Activated CD8-positive, alpha-beta memory T cell treated with anti-CD3 and anti-CD28 coated beads, Interleukin-2, amount 50 U/mL, for 24 hours (primary cell): ENCODE data around the gene SECTM1.

Experiments used
- DNase-seq: peaks from one replicate; pipeline ENCODE4 v3.0.0-alpha.2; 2020; ENCODE audit errors: extremely low read depth

Gene SECTM1

GRCh38 chr17:82315703-82316358 is 17.7 kb downstream of the SECTM1 start:
- no peak for DNase-seq

DNA sequence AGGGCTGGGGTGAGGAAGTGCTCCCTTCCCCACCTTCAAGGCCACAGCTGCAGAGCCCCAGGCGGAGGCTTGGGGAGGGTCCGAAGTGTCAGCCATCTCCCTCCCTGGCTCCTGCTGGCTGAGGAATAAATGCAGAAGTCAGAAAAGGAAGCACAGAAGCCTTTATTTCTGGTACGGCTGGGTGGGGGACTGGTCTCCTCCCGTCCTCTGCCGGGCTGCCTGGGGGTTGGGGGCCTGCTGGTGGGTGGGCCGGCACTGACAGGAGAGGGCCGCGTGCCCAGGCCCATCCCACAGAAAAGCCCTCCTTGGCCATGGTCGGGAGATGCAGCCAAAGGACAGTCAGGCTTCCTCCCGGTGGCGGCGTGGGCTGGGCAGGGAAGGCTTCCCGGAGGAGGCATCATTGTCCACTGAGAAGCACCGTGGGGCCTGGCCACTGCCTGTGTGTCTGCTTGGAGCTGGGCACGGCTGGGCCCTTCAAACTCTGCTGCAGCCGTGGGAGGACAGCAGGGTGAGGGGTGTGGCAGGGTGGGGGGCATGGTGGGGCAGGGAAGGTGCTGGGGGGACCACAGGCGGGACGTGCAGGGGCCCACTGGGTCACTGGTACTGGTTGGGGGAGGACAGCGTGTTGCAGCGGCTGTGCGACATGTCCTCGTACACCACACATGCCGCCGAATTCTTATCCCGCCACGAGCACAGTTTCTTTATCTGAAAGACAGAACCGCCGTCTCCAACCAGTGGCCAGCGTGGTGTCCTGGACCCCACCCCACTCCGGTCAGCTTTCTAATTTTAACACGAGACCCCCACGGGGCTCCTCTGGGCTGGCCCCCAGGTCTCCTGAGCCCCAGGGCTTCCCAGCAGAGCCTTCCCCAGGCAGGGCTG is 18.6 kb downstream of the SECTM1 start:
- no peak for DNase-seq

GRCh38 chr17:82314012-82314726 is 19.4 kb downstream of the SECTM1 start:
- no peak for DNase-seq

GRCh38 chr17:82313195-82314011 is 20.2 kb downstream of the SECTM1 start:
- DNase-seq: no peak

DNA sequence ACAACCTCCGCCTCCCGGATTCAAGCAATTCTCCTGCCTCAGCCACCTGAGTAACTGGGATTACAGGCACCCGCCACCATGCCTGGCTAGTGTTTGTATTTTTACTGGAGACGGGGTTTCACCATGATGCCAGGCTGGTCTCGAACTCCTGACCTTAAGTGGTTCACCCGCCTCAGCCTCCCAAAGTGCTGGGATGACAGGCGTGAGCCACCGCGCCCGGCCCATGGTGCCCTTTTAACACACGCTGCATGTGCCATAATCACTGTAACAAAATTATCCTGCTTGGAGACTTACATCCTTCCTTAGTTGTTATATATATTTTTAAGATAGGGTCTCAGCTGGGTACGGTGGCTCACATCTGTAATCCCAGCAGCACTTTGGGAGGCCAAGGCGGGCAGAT is 21.6 kb downstream of the SECTM1 start:
- no peak for DNase-seq

DNA sequence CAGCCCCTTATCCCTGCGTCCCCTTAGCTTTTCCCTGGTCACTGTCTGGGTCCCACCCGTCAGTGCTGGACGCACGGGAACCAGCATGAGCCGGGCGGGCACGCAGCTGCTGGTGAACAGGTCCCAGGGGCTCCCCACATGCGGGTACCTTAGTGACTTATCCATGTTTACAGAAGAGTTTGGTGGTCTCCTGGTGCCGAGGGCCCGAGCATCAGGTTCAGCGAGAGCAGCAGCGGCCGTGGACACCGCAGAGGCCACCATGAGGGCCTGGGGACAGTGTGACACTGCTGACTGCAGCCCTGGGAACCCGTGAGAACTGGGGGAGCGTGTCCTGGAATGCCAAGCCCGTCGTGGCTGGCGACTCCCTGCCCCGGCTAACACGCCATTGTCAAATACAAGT is 22.7 kb downstream of the SECTM1 start:
- no peak for DNase-seq

GRCh38 chr17:82309656-82310570 is 23.7 kb downstream of the SECTM1 start:
- no peak for DNase-seq

DNA sequence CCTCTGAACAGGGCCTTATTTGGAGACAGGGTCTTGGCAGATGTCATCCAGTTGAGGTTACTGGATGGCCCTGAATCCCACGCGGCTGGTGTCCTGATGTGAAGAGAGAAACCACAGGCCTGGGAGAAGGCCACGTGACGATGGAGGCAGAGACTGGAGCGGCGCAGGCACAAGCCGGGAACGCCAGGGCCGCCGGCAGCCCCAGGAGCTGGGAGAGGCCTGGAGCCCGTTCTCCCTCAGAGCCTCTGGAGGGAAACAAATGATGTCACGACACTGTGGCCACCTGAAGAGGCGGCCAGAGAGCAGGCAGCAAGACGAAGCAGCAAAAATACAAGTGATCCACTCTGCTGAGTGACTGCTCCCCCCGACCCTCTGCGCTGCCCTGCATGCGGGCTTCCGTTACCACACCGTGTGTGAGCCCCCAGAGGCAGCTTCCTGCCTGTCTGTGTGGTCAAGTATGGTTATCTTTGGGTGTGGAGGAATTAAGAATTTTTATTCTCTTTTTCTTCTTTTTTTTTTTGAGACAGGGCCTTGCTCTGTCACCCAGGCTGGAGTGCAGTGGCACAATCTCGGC is 27.8 kb downstream of the SECTM1 start:
- DNase-seq: no peak

DNA sequence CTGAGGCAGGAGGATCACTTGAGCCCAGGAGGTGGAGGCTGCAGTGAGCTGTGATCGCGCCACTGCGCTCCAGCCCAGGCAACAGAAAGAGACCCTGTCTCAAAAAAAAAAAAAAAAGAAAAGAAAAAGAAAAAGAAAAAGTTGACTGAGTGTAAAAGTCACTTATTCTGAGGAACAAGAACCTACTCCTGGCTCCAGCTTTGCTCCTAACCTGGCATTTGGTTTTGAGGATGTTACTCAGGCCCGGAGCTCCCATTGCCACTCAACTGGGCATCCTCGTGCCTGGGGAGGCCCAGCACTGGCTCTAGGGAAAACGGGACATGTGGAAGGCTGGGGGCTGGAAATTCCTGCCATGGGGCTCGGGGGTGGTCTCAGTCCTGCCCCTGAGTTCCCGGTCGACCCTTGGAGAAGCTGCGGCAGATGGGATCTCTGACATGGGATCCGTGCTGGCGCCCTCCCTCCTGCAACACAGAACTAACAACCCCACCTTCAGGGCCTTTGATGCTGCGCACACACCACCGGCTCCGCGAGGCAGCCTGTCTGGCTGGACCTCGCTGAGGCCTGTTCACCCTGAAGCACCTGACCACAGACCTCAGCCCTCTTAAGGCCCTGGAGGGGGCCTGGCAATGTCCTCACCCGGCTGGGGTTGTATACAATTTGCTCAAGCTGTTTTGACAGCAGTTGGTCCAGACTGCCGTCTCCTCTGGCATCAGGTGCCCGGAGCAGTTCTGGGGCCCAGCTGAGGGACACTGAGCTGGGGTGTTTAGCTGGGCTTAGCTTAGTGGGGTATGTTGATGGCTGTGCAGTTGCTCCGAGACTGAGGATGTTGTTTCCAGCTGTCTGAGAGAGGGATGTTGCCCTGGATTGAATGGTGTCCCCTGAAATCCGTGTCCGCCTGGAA is 28.5 kb downstream of the SECTM1 start:
- no peak for DNase-seq

DNA sequence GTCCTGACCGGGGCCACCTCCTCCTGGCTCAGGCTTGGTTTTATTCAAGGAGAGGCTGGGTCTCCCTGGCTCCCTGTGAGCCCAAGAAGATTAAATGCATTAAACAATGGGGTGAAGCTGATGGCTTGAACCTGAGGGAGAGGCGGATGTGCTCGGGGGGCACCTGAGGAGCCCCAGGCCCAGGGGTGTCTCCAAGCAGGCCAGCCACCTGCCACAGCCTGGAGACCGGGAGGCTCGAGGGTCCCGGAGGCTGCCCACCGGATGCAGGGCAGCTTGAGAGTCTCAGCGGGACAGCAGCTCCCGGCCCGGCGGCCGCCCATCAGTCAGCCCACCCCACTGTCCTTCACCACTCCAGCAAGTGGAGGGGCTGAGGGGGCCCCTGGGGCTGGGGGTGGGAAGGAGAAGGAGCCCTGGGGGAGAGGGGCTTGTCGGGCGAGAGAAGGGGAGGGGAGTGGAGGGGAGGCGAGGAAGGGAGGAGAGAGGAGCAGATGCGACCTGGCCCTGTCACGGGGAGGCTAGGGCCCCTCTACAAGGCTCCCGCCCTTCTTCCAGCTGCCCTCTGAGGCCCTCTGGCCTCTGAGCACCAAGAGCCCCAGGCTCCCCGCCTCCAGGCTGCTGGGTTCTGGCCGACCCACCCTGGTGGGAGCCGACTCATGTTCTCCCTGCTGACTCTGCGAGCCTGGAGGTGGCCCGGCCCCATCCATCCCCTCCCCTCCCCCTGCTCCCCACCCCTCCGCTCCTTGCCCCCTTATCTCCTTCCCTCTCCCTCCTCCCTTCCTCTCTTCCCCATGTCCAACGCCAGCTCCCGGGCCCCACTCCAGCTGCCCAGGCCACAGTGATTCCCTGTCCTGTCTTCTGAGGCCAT is 29.4 kb downstream of the SECTM1 start:
- no peak for DNase-seq

- DNase-seq: no peak
Observed at GRCh38 chr17:82302991-82303943, 30.3 kb downstream of the SECTM1 start.

GRCh38 chr17:82302568-82302963 is 31.0 kb downstream of the SECTM1 start:
- DNase-seq: no peak

DNA sequence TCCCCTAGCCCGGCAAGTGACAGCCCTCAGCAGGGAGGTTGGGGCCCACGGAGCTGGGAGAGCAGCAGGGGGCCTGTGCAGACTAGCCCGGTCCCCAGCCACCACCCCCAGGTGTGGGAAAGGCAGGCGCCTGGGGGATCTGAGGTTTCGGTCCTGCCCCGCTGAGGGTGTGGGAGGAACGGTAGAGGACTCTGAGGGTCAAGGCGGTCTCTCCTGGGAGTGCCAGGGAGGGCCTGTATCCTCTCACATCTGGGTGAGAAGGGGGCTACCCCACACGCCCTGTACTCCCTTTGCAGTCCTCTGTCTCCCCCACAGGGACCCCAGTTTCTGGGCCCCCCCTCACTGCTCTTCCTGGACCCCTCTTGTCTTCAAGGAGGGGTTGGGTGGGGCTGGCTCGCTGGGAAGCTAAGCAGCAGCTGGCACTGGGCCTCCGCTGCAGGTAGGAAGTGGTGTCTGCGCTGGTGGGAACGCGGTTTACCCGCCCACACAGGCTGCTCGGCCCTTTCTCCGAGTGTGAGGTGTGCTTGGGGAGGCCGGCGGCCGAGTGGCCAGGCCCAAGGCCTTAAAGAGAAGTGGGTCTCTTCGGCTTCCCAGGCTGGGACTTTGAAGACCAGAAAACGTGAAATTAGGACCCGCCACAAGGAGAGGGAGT is 31.5 kb downstream of the SECTM1 start:
- DNase-seq: no peak

DNA sequence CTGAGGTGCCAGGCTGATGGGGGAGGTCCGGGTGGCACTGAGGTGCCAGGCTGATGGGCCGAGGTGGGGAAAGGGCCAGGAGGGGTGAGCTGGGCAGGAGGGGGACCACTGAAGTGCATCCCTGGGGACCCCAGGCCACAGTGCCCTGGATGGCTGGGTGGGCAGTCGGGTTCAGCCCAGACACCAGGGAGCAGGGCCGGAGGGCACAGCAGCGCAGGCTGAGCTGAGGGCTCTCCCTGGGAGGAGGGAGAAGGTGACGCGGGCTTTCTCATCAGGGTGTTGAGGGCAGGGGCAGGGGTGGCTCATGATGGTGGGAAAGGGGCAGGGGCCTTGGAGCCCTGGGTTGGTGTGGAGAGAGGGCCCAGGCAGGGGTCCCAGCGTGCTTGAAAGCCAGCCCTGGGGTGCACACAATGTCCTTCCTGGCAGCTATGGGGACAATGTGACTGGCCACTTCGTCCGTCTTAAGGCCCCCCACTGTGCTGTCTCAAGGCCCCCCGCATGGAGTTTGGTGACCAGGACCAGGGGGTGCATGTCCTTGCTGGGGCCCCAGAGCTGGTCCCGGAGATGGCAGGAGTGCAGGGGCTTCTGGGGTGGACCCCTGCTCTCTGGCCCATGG is 32.2 kb downstream of the SECTM1 start:
- no peak for DNase-seq

DNA sequence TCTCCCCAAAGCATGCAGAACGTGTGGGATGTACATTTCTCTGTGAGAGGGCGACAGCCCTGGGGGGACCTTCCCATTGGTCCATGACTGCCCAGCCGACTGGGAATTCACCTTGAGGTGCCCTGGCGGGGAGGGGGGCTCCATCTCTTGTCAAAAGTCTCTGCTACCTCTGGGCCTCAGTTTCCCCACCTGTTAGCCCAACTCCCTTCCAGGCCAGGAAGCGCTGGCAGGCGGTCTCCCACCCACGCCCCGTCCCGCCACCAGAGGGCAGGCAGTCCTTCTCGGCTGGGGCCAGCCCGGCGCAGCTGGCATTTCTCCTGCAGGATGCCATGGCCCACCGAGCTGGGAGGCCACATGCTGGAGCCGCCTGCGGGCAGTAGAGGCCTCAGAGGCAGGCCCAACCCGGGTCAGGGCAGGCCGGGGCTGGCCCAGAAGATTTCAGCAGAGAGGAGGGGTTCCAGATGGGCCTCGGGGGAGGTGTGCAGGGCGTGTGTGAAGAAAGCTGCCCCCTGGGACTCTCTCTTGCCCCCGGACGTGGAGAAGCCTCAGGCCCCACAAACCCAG is 32.8 kb downstream of the SECTM1 start:
- DNase-seq: no peak

DNA sequence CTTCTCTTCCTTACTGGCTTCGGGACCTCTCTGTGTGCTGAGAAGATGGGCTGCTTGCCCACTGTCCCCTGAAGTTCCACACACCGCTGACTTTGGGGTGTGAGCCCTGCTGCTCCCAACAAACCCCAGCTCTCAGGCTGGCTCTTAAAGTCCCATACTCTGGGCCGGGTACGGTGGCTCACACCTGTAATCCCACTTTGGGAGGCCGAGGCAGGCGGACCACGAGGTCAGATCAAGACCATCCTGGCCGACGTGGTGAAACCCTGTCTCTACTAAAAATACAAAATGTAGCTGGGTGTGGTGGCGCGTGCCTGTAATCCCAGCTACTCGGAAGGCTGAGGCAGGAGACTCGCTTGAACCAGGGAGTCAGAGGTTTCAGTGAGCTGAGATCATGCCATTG is 33.3 kb downstream of the SECTM1 start:
- no peak for DNase-seq
